Trophoblast cell (in vitro differentiated cells and primary cell): Measurements from ENCODE around the gene UBQLN1.

Source experiments
- DNase-seq, 2 donors: peaks; one replicate each; pipeline ENCODE4 v3.0.0-alpha.2; 2016
- H2AFZ ChIP-seq: 2 replicates; pipeline ENCODE4 v1.6.1; 2013; ENCODE audit warnings: low read length, moderate library complexity, mild to moderate bottlenecking; ENCODE audit not compliant: insufficient read depth, poor library complexity
- H2AK5ac ChIP-seq: 2 replicates; pipeline ENCODE4 v1.6.1; 2013; ENCODE audit warnings: mild to moderate bottlenecking, low read length
- H2BK120ac ChIP-seq: 2 replicates; pipeline ENCODE4 v1.6.1; 2013; ENCODE audit warnings: low read length, mild to moderate bottlenecking, moderate library complexity; ENCODE audit not compliant: insufficient read depth, poor library complexity
- H2BK12ac ChIP-seq: 2 replicates; pipeline ENCODE4 v1.6.1; 2013; ENCODE audit warnings: mild to moderate bottlenecking, low read length, moderate library complexity
- H2BK5ac ChIP-seq: 2 replicates; pipeline ENCODE4 v1.6.1; 2013; ENCODE audit warnings: low read length, low read depth, moderate library complexity, mild to moderate bottlenecking; ENCODE audit not compliant: poor library complexity
- H3K14ac ChIP-seq: 2 replicates; pipeline ENCODE4 v1.6.1; 2013; ENCODE audit warnings: mild to moderate bottlenecking, low read length
- H3K18ac ChIP-seq: 2 replicates; pipeline ENCODE4 v1.6.1; 2013; ENCODE audit warnings: mild to moderate bottlenecking, low read length
- H3K23ac ChIP-seq: 2 replicates; pipeline ENCODE4 v1.6.1; 2013; ENCODE audit warnings: low read length
- H3K27ac ChIP-seq: 2 replicates; pipeline ENCODE4 v1.5.1; 2013; ENCODE audit warnings: low read depth, mild to moderate bottlenecking, inconsistent platforms, low read length, moderate library complexity
- H3K27me3 ChIP-seq: 2 replicates; pipeline ENCODE4 v1.6.1; 2013; ENCODE audit warnings: inconsistent platforms, mild to moderate bottlenecking, low read length, moderate library complexity; ENCODE audit not compliant: insufficient read depth
- H3K36me3 ChIP-seq, 2 experiments: 1 replicate in 1 of 2; 2 replicates in 1 of 2; pipeline ENCODE4 v1.6.1; 2013; ENCODE audit warnings: low read length in 2 of 2, mild to moderate bottlenecking in 2 of 2, moderate library complexity in 1 of 2; ENCODE audit not compliant: insufficient read depth in 2 of 2, control insufficient read depth in 1 of 2
- H3K4ac ChIP-seq: 2 replicates; pipeline ENCODE4 v1.6.1; 2013; ENCODE audit warnings: low read depth, mild to moderate bottlenecking, low read length, moderate library complexity
- H3K4me1 ChIP-seq, 2 experiments: 1 replicate in 1 of 2; 2 replicates in 1 of 2; pipeline ENCODE4 v1.6.1; 2013; ENCODE audit warnings: low read length in 2 of 2, mild to moderate bottlenecking in 2 of 2, moderate library complexity in 1 of 2; ENCODE audit not compliant: insufficient read depth in 2 of 2, control insufficient read depth in 1 of 2
- H3K4me2 ChIP-seq: 2 replicates; pipeline ENCODE4 v1.6.1; 2013; ENCODE audit warnings: inconsistent platforms, mild to moderate bottlenecking, low read length, moderate library complexity
- H3K4me3 ChIP-seq: 2 replicates; pipeline ENCODE4 v1.5.1; 2013; ENCODE audit warnings: mild to moderate bottlenecking, low read depth, low read length, inconsistent platforms
- H3K79me1 ChIP-seq: one replicate; pipeline ENCODE4 v1.6.1; 2013; ENCODE audit warnings: low read length
- H3K79me2 ChIP-seq: 2 replicates; pipeline ENCODE4 v1.6.1; 2013; ENCODE audit warnings: low read length, mild to moderate bottlenecking; ENCODE audit not compliant: control insufficient read depth, insufficient read depth, poor library complexity
- H3K9ac ChIP-seq: 2 replicates; pipeline ENCODE4 v1.6.1; 2013; ENCODE audit warnings: mild to moderate bottlenecking, low read length
- H3K9me3 ChIP-seq: 2 replicates; pipeline ENCODE4 v1.6.1; 2013; ENCODE audit warnings: low read depth, mild to moderate bottlenecking, control low read depth, inconsistent platforms, low read length; ENCODE audit not compliant: insufficient read depth
- H4K12ac ChIP-seq: 2 replicates; pipeline ENCODE4 v1.6.1; 2013; ENCODE audit warnings: low read depth, mild to moderate bottlenecking, low read length, moderate library complexity
- H4K8ac ChIP-seq: 2 replicates; pipeline ENCODE4 v1.6.1; 2013; ENCODE audit warnings: low read depth, mild to moderate bottlenecking, low read length, moderate library complexity
- H4K91ac ChIP-seq: one replicate; pipeline ENCODE4 v1.6.1; 2013; ENCODE audit warnings: low read depth, mild to moderate bottlenecking, low read length, moderate library complexity
- WGBS: extraction: QIAGEN DNeasy Blood & Tissue Kit; methylation state at CpG from one replicate; pipeline ENCODE4 v1.1.7; 2013; ENCODE audit warnings: missing lambda C conversion rate; ENCODE audit not compliant: insufficient read length, insufficient coverage; ENCODE audit errors: extremely low coverage; 5-methylcytosine and 5-hydroxymethylcytosine counted together

UBQLN1 gene

GRCh38 chr9:83639266-83639665 is 68.5 kb downstream of the UBQLN1 start:
- no peaks in the 10 kb centered on the region for H3K79me1 ChIP-seq
- H3K27ac ChIP-seq, result no peak overlapping the region
- H4K12ac ChIP-seq, result no peak overlapping the region
- H3K9ac ChIP-seq, result no peak overlapping the region
- no CpG with 5 or more reads among the region's 1 CpG for WGBS
- no peak overlapping the region for H4K8ac ChIP-seq
- no peak overlapping the region for H2BK12ac ChIP-seq
- no peak overlapping the region for H3K4me3 ChIP-seq
- no peak overlapping the region for H3K14ac ChIP-seq
- no peak overlapping the region for H2BK120ac ChIP-seq
- H3K4me1 ChIP-seq, result no peaks in the 10 kb centered on the region
- no peak for DNase-seq
- H3K79me2 ChIP-seq, result no peaks in the 10 kb centered on the region
- H3K4me2 ChIP-seq, result no peak overlapping the region
- H4K91ac ChIP-seq, result no peak overlapping the region
- no peak overlapping the region for H2AFZ ChIP-seq
- peaks cover 4 to 7% of the 10 kb centered on the region in 2 experiments for H3K36me3 ChIP-seq
- no peak overlapping the region for H2BK5ac ChIP-seq
- H3K27me3 ChIP-seq, result no peaks in the 10 kb centered on the region
- no peak overlapping the region for H2AK5ac ChIP-seq
- no peak overlapping the region for H3K4ac ChIP-seq
- no peaks in the 10 kb centered on the region for H3K9me3 ChIP-seq
- H3K18ac ChIP-seq, result no peak overlapping the region
- no peak overlapping the region for H3K23ac ChIP-seq

DNA sequence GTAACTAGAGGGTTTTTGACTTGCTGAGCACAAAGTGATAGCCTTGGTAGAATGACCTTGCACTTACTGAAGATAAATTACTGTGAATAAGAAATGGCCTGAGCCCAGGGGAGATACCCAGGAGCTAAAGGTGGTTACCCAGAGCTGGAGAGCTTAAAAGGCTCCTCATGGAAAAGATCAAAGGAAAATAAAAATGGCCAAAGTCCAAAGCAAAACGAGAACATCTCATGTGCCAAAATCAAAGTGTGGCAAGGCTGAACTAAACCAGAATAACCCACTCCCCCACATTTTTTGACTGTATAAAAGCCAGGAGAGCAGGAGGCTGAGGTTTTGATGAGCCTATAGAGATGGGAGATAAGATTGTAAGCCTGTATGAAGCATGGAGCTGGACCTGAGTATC is 70.4 kb downstream of the UBQLN1 start:
- DNase-seq, result peak in 1 of 2 donors; percentile 21
- no peak overlapping the region for H4K8ac ChIP-seq
- H3K4me2 ChIP-seq, result no peak overlapping the region
- H3K79me1 ChIP-seq, result no peaks in the 10 kb centered on the region
- H3K9ac ChIP-seq, result no peak overlapping the region
- H3K79me2 ChIP-seq, result no peaks in the 10 kb centered on the region
- H2BK5ac ChIP-seq, result no peak overlapping the region
- no peak overlapping the region for H2BK120ac ChIP-seq
- no peak overlapping the region for H4K12ac ChIP-seq
- no peak overlapping the region for H3K4me3 ChIP-seq
- no peaks in the 10 kb centered on the region for H3K36me3 ChIP-seq
- no peaks in the 10 kb centered on the region for H3K4me1 ChIP-seq
- no peak overlapping the region for H3K4ac ChIP-seq
- no peak overlapping the region for H2AK5ac ChIP-seq
- no peak overlapping the region for H2AFZ ChIP-seq
- no peak overlapping the region for H3K14ac ChIP-seq
- H3K18ac ChIP-seq, result no peak overlapping the region
- no peak overlapping the region for H3K23ac ChIP-seq
- no peaks in the 10 kb centered on the region for H3K9me3 ChIP-seq
- no peak overlapping the region for H3K27ac ChIP-seq
- no peaks in the 10 kb centered on the region for H3K27me3 ChIP-seq
- no peak overlapping the region for H2BK12ac ChIP-seq
- WGBS, result no CpG with 5 or more reads among the region's 1 CpG
- no peak overlapping the region for H4K91ac ChIP-seq

DNA sequence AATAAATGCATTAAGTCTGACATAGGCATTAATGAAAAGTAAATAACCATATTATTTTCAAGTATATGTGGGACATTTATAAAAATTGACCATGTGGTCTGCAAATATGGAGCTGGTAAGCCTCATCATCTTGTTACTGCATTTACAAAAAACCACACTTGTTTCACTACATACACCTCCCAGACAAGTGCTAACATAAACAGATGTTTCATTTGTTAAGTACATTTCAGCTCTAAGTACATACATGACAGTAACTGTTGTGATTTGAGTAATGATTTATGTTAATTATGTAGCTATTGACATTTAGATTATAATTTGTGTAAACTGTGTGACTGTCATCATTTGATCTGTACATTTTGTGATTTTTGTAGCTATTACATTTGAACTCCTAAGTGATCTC is 70.9 kb downstream of the UBQLN1 start:
- Histone ChIP-seq H2AK5ac (no peak overlapping the region), H3K18ac (no peak overlapping the region), H3K14ac (no peak overlapping the region), H2BK5ac (no peak overlapping the region), H3K4me1 (no peaks in the 10 kb centered on the region), H2AFZ (no peak overlapping the region), H2BK120ac (no peak overlapping the region), H3K79me2 (no peaks in the 10 kb centered on the region), H3K27me3 (no peaks in the 10 kb centered on the region), H3K36me3 (no peaks in the 10 kb centered on the region), H4K91ac (no peak overlapping the region), H3K9me3 (no peaks in the 10 kb centered on the region), H3K4me3 (no peak overlapping the region), H3K79me1 (no peaks in the 10 kb centered on the region), H3K9ac (no peak overlapping the region), H4K8ac (no peak overlapping the region), H2BK12ac (no peak overlapping the region), H4K12ac (no peak overlapping the region), H3K4ac (no peak overlapping the region), H3K27ac (no peak overlapping the region), H3K23ac (no peak overlapping the region), H3K4me2 (no peak overlapping the region)
- DNase-seq, result no peak

GRCh38 chr9:83633676-83634075 is 74.1 kb downstream of the UBQLN1 start:
- Histone ChIP-seq H3K9me3 (no peaks in the 10 kb centered on the region), H3K14ac (no peak overlapping the region), H2BK120ac (no peak overlapping the region), H4K12ac (no peak overlapping the region), H2AFZ (no peak overlapping the region), H3K27me3 (no peaks in the 10 kb centered on the region), H4K8ac (no peak overlapping the region), H3K23ac (no peak overlapping the region), H3K4me2 (no peak overlapping the region), H2AK5ac (no peak overlapping the region), H3K27ac (no peak overlapping the region), H2BK5ac (no peak overlapping the region), H2BK12ac (no peak overlapping the region), H4K91ac (no peak overlapping the region), H3K9ac (no peak overlapping the region), H3K79me1 (no peaks in the 10 kb centered on the region), H3K4me1 (peaks cover 6% of the 10 kb centered on the region in 2 experiments), H3K36me3 (peaks cover 2 to 4% of the 10 kb centered on the region in 2 experiments), H3K4ac (no peak overlapping the region), H3K79me2 (no peaks in the 10 kb centered on the region), H3K18ac (no peak overlapping the region), H3K4me3 (no peak overlapping the region)
- no CpG with 5 or more reads among the region's 2 CpGs for WGBS
- no peak for DNase-seq
